Activated T-cell treated with anti-CD3 and anti-CD28 coated beads, Interleukin-2, amount 50 U/mL, for 4 hours (primary cell): ENCODE measurements around the gene ZNF175. TPM values are rescaled to one million over a fixed set of nuclear protein-coding genes. Genes with fewer than 3 reads are reported as not detected.

Source experiments
- ATAC-seq, 2 donors: fragments of 200-7000 bp; cut with Tn5 transposase; one replicate each; pipeline ENCODE4 v1.10.0; 2021
- DNase-seq: peaks from one replicate; pipeline ENCODE4 v3.0.0-alpha.2; 2020
- H3K27me3 Mint-ChIP-seq: one replicate; pipeline ENCODE4 v1.8.0; 2021; ENCODE audit warnings: low read depth, mixed read lengths
- H3K36me3 Mint-ChIP-seq: one replicate; pipeline ENCODE4 v1.8.0; 2022; ENCODE audit warnings: mixed read lengths; ENCODE audit not compliant: insufficient read depth
- H3K4me1 Mint-ChIP-seq: one replicate; pipeline ENCODE4 v1.8.0; 2021; ENCODE audit warnings: low read depth, mixed read lengths
- H3K4me3 Mint-ChIP-seq: one replicate; pipeline ENCODE4 v1.8.0; 2021; ENCODE audit warnings: mild to moderate bottlenecking, moderate library complexity, mixed read lengths
- H3K9me3 Mint-ChIP-seq: one replicate; pipeline ENCODE4 v1.8.0; 2021; ENCODE audit warnings: mixed read lengths
- total RNA-seq, 3 donors: library from RNA; stranded (reverse); gene quantifications; one replicate each; pipeline ENCODE4 v1.2.1, GENCODE V29; 2021

ZNF175 gene
- total RNA-seq, 3 donors from 2014 or later: 5.3 to 7.5 (median 6.0) TPM

- H3K4me3 Mint-ChIP-seq: no peak overlapping the region
- H3K4me1 Mint-ChIP-seq: peaks cover 10% of the 10 kb centered on the region
- DNase-seq: no peak
- H3K36me3 Mint-ChIP-seq: no peaks in the 10 kb centered on the region
- no peaks in the 10 kb centered on the region for H3K9me3 Mint-ChIP-seq
- no peak for ATAC-seq
- peaks cover 60% of the 10 kb centered on the region for H3K27me3 Mint-ChIP-seq
These were observed 24.9 kb upstream of the ZNF175 start for GRCh38 chr19:51546107-51546649.

- Mint-ChIP-seq H3K36me3 (no peaks in the 10 kb centered on the region), H3K4me3 (no peak overlapping the region), H3K4me1 (peaks cover 16% of the 10 kb centered on the region), H3K27me3 (peaks cover 61% of the 10 kb centered on the region), H3K9me3 (no peaks in the 10 kb centered on the region)
- ATAC-seq (peak; percentile 46 to 60), DNase-seq (no peak)
These were observed 24.3 kb upstream of the ZNF175 start for GRCh38 chr19:51546650-51547396.

- peaks cover 62% of the 10 kb centered on the region for H3K27me3 Mint-ChIP-seq
- H3K9me3 Mint-ChIP-seq: no peaks in the 10 kb centered on the region
- no peak for ATAC-seq
These were observed 23.5 kb upstream of the ZNF175 start for GRCh38 chr19:51547397-51548212.

GRCh38 chr19:51548213-51548651 is 22.9 kb upstream of the ZNF175 start:
- Mint-ChIP-seq H3K9me3 (no peaks in the 10 kb centered on the region), H3K4me3 (no peak overlapping the region), H3K36me3 (no peaks in the 10 kb centered on the region), H3K27me3 (peaks cover 66% of the 10 kb centered on the region), H3K4me1 (peaks cover 21% of the 10 kb centered on the region)
- ATAC-seq: no peak
- no peak for DNase-seq

More at GRCh38 chr19:51547397-51548212, 23.5 kb upstream of the ZNF175 start:
- no peaks in the 10 kb centered on the region for H3K36me3 Mint-ChIP-seq
- peaks cover 21% of the 10 kb centered on the region for H3K4me1 Mint-ChIP-seq
- DNase-seq: no peak
- H3K4me3 Mint-ChIP-seq: no peak overlapping the region

- no peak for ATAC-seq
- peaks cover 21% of the 10 kb centered on the region for H3K4me1 Mint-ChIP-seq
- peaks cover 69% of the 10 kb centered on the region for H3K27me3 Mint-ChIP-seq
- H3K9me3 Mint-ChIP-seq: no peaks in the 10 kb centered on the region
- no peak overlapping the region for H3K4me3 Mint-ChIP-seq
- no peak for DNase-seq
- H3K36me3 Mint-ChIP-seq: no peaks in the 10 kb centered on the region
These were observed 22.2 kb upstream of the ZNF175 start for GRCh38 chr19:51548891-51549305.

- DNase-seq (no peak), ATAC-seq (no peak)
- Mint-ChIP-seq H3K9me3 (no peaks in the 10 kb centered on the region), H3K4me3 (no peak overlapping the region), H3K36me3 (no peaks in the 10 kb centered on the region), H3K4me1 (peaks cover 21% of the 10 kb centered on the region), H3K27me3 (peaks cover 70% of the 10 kb centered on the region)
These were observed 21.4 kb upstream of the ZNF175 start for GRCh38 chr19:51549533-51550324.

- H3K9me3 Mint-ChIP-seq: no peaks in the 10 kb centered on the region
- H3K4me1 Mint-ChIP-seq: peaks cover 21% of the 10 kb centered on the region
- DNase-seq (no peak), ATAC-seq (no peak)
- H3K27me3 Mint-ChIP-seq: peaks cover 67% of the 10 kb centered on the region
- H3K4me3 Mint-ChIP-seq: peak overlapping the region; percentile 5
- H3K36me3 Mint-ChIP-seq: no peaks in the 10 kb centered on the region
These were observed 20.0 kb upstream of the ZNF175 start for GRCh38 chr19:51550848-51551672.

GRCh38 chr19:51551673-51552432 is 19.2 kb upstream of the ZNF175 start:
- Mint-ChIP-seq H3K4me1 (peaks cover 19% of the 10 kb centered on the region), H3K4me3 (peak overlapping the region; percentile 5), H3K36me3 (no peaks in the 10 kb centered on the region), H3K27me3 (peaks cover 59% of the 10 kb centered on the region), H3K9me3 (no peaks in the 10 kb centered on the region)
- ATAC-seq (no peak), DNase-seq (no peak)

- ATAC-seq: no peak
- no peak for DNase-seq
- Mint-ChIP-seq H3K4me1 (peaks cover 19% of the 10 kb centered on the region), H3K4me3 (no peak overlapping the region), H3K36me3 (no peaks in the 10 kb centered on the region), H3K27me3 (peaks cover 56% of the 10 kb centered on the region), H3K9me3 (no peaks in the 10 kb centered on the region)
These were observed 18.5 kb upstream of the ZNF175 start for GRCh38 chr19:51552608-51552995.

- DNase-seq: peak; percentile 22
- no peak for ATAC-seq
- Mint-ChIP-seq H3K27me3 (peaks cover 50% of the 10 kb centered on the region), H3K9me3 (no peaks in the 10 kb centered on the region), H3K36me3 (no peaks in the 10 kb centered on the region), H3K4me1 (peaks cover 16% of the 10 kb centered on the region), H3K4me3 (no peak overlapping the region)
These were observed 17.9 kb upstream of the ZNF175 start for GRCh38 chr19:51552996-51553725.

- H3K9me3 Mint-ChIP-seq: no peaks in the 10 kb centered on the region
- no peak overlapping the region for H3K4me3 Mint-ChIP-seq
- no peaks in the 10 kb centered on the region for H3K4me1 Mint-ChIP-seq
- H3K36me3 Mint-ChIP-seq: no peaks in the 10 kb centered on the region
- no peak for DNase-seq
- ATAC-seq: no peak
- peaks cover 50% of the 10 kb centered on the region for H3K27me3 Mint-ChIP-seq
These were observed 11.8 kb upstream of the ZNF175 start for GRCh38 chr19:51559240-51559639.

- no peak overlapping the region for H3K4me3 Mint-ChIP-seq
- no peak for ATAC-seq
- H3K27me3 Mint-ChIP-seq: peaks cover 51% of the 10 kb centered on the region
- no peaks in the 10 kb centered on the region for H3K36me3 Mint-ChIP-seq
- no peaks in the 10 kb centered on the region for H3K9me3 Mint-ChIP-seq
- H3K4me1 Mint-ChIP-seq: no peaks in the 10 kb centered on the region
- no peak for DNase-seq
These were observed 10.7 kb upstream of the ZNF175 start for GRCh38 chr19:51560339-51560738.
